Measurements from ENCODE around the gene CAMKV. TPM values are rescaled to one million over a fixed set of nuclear protein-coding genes. Genes with fewer than 3 reads are reported as not detected.
"Not testable (repeated sequence)": the region's sequence is repeated elsewhere in the genome, so short reads cannot be mapped to it uniquely, and the experiment has no call there.

The CAMKV gene, protein sequence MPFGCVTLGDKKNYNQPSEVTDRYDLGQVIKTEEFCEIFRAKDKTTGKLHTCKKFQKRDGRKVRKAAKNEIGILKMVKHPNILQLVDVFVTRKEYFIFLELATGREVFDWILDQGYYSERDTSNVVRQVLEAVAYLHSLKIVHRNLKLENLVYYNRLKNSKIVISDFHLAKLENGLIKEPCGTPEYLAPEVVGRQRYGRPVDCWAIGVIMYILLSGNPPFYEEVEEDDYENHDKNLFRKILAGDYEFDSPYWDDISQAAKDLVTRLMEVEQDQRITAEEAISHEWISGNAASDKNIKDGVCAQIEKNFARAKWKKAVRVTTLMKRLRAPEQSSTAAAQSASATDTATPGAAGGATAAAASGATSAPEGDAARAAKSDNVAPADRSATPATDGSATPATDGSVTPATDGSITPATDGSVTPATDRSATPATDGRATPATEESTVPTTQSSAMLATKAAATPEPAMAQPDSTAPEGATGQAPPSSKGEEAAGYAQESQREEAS
- total RNA-seq (not detected), polyA plus RNA-seq (not detected), total RNA-seq (not detected)

DNA sequence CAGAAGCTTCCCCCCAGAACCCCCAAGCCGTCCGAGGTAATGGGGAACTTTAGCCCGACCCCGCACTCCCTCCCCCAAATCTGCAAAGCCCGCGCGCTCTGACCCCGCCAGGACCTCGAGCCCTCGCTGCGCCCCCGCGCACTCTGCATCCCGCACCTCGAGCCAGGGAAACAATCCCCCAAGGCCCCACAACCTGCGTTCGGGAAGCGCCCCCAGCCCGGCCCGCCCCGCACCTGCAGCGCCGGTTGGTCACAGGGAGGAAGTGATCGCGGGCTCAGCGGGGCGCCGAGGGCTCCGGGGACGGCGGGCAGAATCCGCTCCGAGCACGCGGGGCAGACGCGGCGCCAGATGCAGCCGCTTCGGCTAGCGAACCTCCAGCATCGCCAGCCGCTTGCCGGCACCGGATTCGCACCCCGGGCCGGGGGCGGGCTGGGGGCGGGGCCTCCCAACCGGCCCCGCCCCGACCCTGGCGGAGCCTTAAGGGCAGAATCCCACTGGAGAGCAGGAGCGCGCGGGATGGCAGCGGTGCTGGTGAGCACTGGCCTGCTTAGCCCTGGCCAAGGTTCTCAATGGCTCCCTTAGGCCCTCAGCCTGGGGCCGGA is at the start of gene CAMKV:
TSS of gene CAMKV (minus strand) at position 382 of the 602 bp plus-strand sequence. CDS start 7,518 bp downstream, outside the sequence.
- Histone ChIP-seq H3K27ac (ENCODE audit: low read depth, low read length) (no peak within 1 kb of the TSS), H3K27me3 (ENCODE audit: control insufficient read depth in 2 of 2, insufficient read depth in 2 of 2, low read length in 2 of 2) (peaks cover 10 to 16% of the 10 kb centered on the region in 2 donors), H3K4me1 (ENCODE audit: control insufficient read depth in 2 of 2, insufficient read depth in 2 of 2, low read length in 2 of 2) (no peaks in the 10 kb centered on the region), H3K9me3 (ENCODE audit: control insufficient read depth in 2 of 3, low read length in 3 of 3) (no peaks in the 10 kb centered on the region), H3K4me3 (ENCODE audit: low read length) (no peak within 1 kb of the TSS), H3K36me3 (ENCODE audit: control insufficient read depth in 2 of 3, insufficient read depth in 3 of 3, low read length in 3 of 3) (no peaks in the 10 kb centered on the region)
- H3K4me3 Mint-ChIP-seq: peak within 1 kb of the TSS in 9 of 10 donors; percentile 18 to 65 (median 55)
- H3K4me1 Mint-ChIP-seq: peaks cover 0 to 7% (median 0%) of the 10 kb centered on the region in 7 donors
- H3K27ac Mint-ChIP-seq: no peak within 1 kb of the TSS
- peak in 7 of 9 donors; percentile 15 to 45 (median 21) for DNase-seq
- ChIA-PET POLR2A (interaction anchor here (0.7 to 0.8 kb wide), 2 partner anchors 12 to 766 kb away, joined by 3 read pairs; no protein-coding TSS in a partner anchor), CTCF (interaction anchor here (0.9 kb wide), 1 partner anchor 126 kb away, joined by 4 read pairs; no protein-coding TSS in a partner anchor)
- no peaks in the 10 kb centered on the region for H3K36me3 Mint-ChIP-seq
- ATAC-seq: peak; percentile 63
- no peaks in the 10 kb centered on the region for H3K9me3 Mint-ChIP-seq
- intact Hi-C loops (cut with micrococcal nuclease): no loop called here
- peaks cover 22 to 58% (median 38%) of the 10 kb centered on the region in 5 donors for H3K27me3 Mint-ChIP-seq

DNA sequence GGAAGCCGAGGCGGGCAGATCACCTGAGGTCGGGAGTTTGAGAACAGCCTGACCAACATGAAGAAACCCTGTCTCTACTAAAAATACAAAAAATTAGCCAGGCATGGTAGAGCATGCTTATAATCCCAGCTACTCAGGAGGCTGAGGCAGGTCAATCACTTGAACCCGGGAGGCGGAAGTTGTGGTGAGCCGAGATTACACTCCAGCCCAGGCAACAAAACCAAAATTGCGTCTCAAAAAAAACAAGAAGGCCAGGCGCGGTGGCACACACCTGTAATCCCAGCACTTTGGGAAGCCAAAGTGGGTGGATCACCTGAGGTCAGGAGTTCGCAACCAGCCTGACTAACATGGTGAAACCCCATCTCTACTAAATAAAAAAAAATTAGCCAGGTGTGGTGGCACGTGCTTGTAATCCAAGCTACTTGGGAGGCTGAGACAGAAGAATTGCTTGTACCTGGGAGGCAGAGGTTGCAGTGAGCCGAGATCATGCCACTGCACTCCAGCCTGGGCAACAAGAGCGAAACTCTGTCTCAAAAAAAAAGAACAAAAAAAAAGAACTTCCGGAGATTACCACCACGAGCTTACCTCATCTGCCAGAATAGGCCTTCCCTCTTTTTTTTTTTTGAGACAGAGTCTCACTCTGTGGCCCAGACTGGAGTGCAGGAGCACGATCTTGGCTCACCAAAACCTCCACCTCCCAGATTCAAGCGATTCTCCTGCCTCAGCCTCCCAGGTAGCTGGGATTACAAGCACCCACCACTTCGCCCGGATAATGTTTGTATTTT is 48.3 kb upstream of the CAMKV start:
- H3K4me3 ChIP-seq (ENCODE audit: low read length); H3K9me3 ChIP-seq (ENCODE audit: control insufficient read depth in 2 of 3, low read length in 3 of 3); H3K9me3 Mint-ChIP-seq; H3K27ac ChIP-seq (ENCODE audit: low read depth, low read length); DNase-seq; intact Hi-C loops (cut with micrococcal nuclease); H3K36me3 ChIP-seq (ENCODE audit: control insufficient read depth in 2 of 3, insufficient read depth in 3 of 3, low read length in 3 of 3); H3K27me3 ChIP-seq (ENCODE audit: control insufficient read depth in 2 of 2, insufficient read depth in 2 of 2, low read length in 2 of 2); H3K27me3 Mint-ChIP-seq; H3K4me1 ChIP-seq (ENCODE audit: control insufficient read depth in 2 of 2, insufficient read depth in 2 of 2, low read length in 2 of 2); POLR2A ChIA-PET; H3K4me3 Mint-ChIP-seq: not testable (repeated sequence)
- Mint-ChIP-seq H3K27ac (peak overlapping the region in 2 of 9 donors; percentile 8 to 53), H3K4me1 (peaks cover 0 to 10% (median 6%) of the 10 kb centered on the region in 7 donors), H3K36me3 (peaks cover 0 to 12% (median 2%) of the 10 kb centered on the region in 5 donors)
- peak; percentile 52 for ATAC-seq
- CTCF ChIA-PET: interaction anchor here (0.6 kb wide), 1 partner anchor 9 kb away, joined by 3 read pairs; no protein-coding TSS in a partner anchor

DNA sequence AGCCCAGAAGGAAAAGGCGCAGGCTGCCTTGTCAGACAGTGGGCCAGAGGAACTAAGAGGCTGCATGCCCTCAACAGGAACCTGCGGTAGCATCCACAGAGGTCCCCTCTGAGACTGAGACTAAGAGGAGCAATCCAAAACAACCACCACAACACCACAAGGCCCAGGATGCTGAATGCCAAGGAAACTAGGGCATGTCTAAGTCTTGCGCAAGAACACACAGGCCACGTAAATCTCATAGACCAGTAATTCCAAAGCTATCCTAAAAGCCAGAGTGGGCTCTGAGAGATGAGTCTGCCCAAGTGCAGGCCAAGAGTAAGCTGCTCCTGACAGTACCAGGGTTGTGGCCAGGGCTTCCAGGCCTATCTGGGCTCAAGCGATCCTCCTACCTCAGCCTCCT is 47.0 kb upstream of the CAMKV start:
- H3K36me3 Mint-ChIP-seq: peaks cover 0 to 24% (median 9%) of the 10 kb centered on the region in 5 donors
- POLR2A ChIA-PET: no interaction called here
- ATAC-seq (no peak), DNase-seq (no peak)
- Histone ChIP-seq H3K27me3 (ENCODE audit: control insufficient read depth in 2 of 2, insufficient read depth in 2 of 2, low read length in 2 of 2) (no peaks in the 10 kb centered on the region), H3K4me1 (ENCODE audit: control insufficient read depth in 2 of 2, insufficient read depth in 2 of 2, low read length in 2 of 2) (no peaks in the 10 kb centered on the region), H3K36me3 (ENCODE audit: control insufficient read depth in 2 of 3, insufficient read depth in 3 of 3, low read length in 3 of 3) (peaks cover 0 to 21% (median 0%) of the 10 kb centered on the region in 3 experiments), H3K9me3 (ENCODE audit: control insufficient read depth in 2 of 3, low read length in 3 of 3) (no peaks in the 10 kb centered on the region), H3K27ac (ENCODE audit: low read depth, low read length) (no peak overlapping the region), H3K4me3 (ENCODE audit: low read length) (no peak overlapping the region)
- H3K27me3 Mint-ChIP-seq: no peaks in the 10 kb centered on the region
- peak overlapping the region in 1 of 9 donors; percentile 75 for H3K27ac Mint-ChIP-seq
- H3K4me1 Mint-ChIP-seq: peaks cover 0 to 10% (median 7%) of the 10 kb centered on the region in 7 donors
- H3K4me3 Mint-ChIP-seq: no peak overlapping the region
- intact Hi-C loops (cut with micrococcal nuclease): no loop called here
- H3K9me3 Mint-ChIP-seq: no peaks in the 10 kb centered on the region
- CTCF ChIA-PET: no interaction called here

DNA sequence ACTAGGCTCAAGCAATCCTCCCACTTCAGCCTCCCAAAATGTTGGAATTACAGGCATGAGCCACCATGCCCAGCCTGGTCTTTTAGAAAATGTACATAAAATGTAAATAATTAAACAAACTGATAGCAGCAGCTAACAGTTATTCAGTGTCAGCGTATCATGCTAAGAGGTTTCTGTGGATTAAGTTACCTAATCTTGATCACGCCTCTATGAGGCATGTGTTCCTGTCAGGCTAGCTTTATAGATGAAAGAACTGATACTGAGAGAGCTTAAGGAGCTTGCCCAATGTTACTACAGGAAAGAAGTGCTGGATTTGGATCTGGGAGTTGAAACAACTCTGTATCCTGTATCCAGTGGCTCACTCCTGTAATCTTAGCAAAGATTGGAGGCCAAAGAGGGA is 45.2 kb upstream of the CAMKV start:
- H3K36me3 Mint-ChIP-seq: peaks cover 2 to 32% (median 14%) of the 10 kb centered on the region in 5 donors
- POLR2A ChIA-PET: no interaction called here
- CTCF ChIA-PET: interaction anchor here (0.7 kb wide), 1 partner anchor 166 kb away, joined by 3 read pairs; no protein-coding TSS in a partner anchor
- Histone ChIP-seq H3K36me3 (ENCODE audit: control insufficient read depth in 2 of 3, insufficient read depth in 3 of 3, low read length in 3 of 3) (peaks cover 0 to 38% (median 0%) of the 10 kb centered on the region in 3 experiments), H3K9me3 (ENCODE audit: control insufficient read depth in 2 of 3, low read length in 3 of 3) (no peaks in the 10 kb centered on the region), H3K4me1 (ENCODE audit: control insufficient read depth in 2 of 2, insufficient read depth in 2 of 2, low read length in 2 of 2) (no peaks in the 10 kb centered on the region), H3K27me3 (ENCODE audit: control insufficient read depth in 2 of 2, insufficient read depth in 2 of 2, low read length in 2 of 2) (no peaks in the 10 kb centered on the region), H3K27ac (ENCODE audit: low read depth, low read length) (no peak overlapping the region), H3K4me3 (ENCODE audit: low read length) (no peak overlapping the region)
- H3K27me3 Mint-ChIP-seq: no peaks in the 10 kb centered on the region
- no peaks in the 10 kb centered on the region for H3K9me3 Mint-ChIP-seq
- peaks cover 0 to 10% (median 4%) of the 10 kb centered on the region in 7 donors for H3K4me1 Mint-ChIP-seq
- intact Hi-C loops (cut with micrococcal nuclease): no loop called here
- no peak overlapping the region for H3K4me3 Mint-ChIP-seq
- DNase-seq (no peak), ATAC-seq (no peak)
- H3K27ac Mint-ChIP-seq: no peak overlapping the region

DNA sequence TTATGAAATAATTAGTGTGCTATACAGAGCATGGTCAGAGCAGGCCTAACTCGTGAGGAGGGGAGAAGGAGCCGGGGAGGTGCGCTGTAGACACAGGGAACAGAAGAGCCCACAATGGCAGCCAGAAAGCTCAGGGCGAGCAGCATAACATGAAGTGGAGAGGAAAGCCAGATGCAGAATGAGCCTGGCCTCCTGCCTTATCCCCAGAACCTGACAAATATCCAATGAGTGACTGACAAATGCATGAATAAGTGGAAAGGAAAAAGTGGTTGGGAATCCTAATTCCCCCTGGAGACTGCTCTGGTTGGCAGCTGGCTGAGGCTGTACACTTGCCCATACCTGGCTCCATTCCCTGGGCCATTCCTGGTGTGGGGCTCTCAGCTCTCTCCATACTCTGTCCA is 43.2 kb upstream of the CAMKV start:
- peaks cover 2 to 32% (median 13%) of the 10 kb centered on the region in 5 donors for H3K36me3 Mint-ChIP-seq
- no peak overlapping the region for H3K4me3 Mint-ChIP-seq
- Histone ChIP-seq H3K9me3 (ENCODE audit: control insufficient read depth in 2 of 3, low read length in 3 of 3) (no peaks in the 10 kb centered on the region), H3K36me3 (ENCODE audit: control insufficient read depth in 2 of 3, insufficient read depth in 3 of 3, low read length in 3 of 3) (peaks cover 0 to 59% (median 0%) of the 10 kb centered on the region in 3 experiments), H3K4me1 (ENCODE audit: control insufficient read depth in 2 of 2, insufficient read depth in 2 of 2, low read length in 2 of 2) (no peaks in the 10 kb centered on the region), H3K27me3 (ENCODE audit: control insufficient read depth in 2 of 2, insufficient read depth in 2 of 2, low read length in 2 of 2) (no peaks in the 10 kb centered on the region), H3K4me3 (ENCODE audit: low read length) (no peak overlapping the region), H3K27ac (ENCODE audit: low read depth, low read length) (no peak overlapping the region)
- no peaks in the 10 kb centered on the region for H3K27me3 Mint-ChIP-seq
- intact Hi-C loops (cut with micrococcal nuclease): no loop called here
- no peaks in the 10 kb centered on the region for H3K9me3 Mint-ChIP-seq
- ChIA-PET CTCF (no interaction called here), POLR2A (interaction anchor here (0.6 kb wide), 1 partner anchor 199 kb away, joined by 3 read pairs; no protein-coding TSS in a partner anchor)
- DNase-seq: no peak
- ATAC-seq: no peak
- H3K27ac Mint-ChIP-seq: peak overlapping the region in 1 of 9 donors; percentile 32
- peaks cover 0 to 10% (median 3%) of the 10 kb centered on the region in 7 donors for H3K4me1 Mint-ChIP-seq

DNA sequence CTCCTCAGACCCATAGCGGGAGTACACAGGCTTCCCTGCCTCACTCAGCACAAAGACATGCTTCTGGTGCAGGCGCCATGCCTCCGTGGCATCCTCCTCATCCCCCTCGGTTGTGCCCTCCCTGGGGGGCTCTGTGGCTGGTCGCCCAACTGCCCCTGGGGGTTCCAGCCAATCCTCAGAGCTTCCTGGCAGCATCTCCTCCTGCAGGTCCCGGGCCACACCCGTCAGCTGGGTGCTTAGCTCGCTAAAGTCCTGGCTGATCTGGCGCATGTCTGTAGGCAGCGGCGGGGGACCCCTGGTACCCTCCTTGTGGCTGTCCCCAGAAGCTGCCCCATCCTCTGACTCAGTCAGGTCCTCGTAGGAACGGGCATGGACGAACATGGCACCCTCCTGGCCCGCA is 41.9 kb upstream of the CAMKV start:
- H3K27ac ChIP-seq (ENCODE audit: low read depth, low read length): no peak overlapping the region
- POLR2A ChIA-PET: interaction anchor here (0.6 kb wide), 1 partner anchor 9 kb away, joined by 3 read pairs; no protein-coding TSS in a partner anchor
- H3K9me3 ChIP-seq (ENCODE audit: control insufficient read depth in 2 of 3, low read length in 3 of 3): no peaks in the 10 kb centered on the region
- intact Hi-C loops (cut with micrococcal nuclease): no loop called here
- peaks cover 0 to 60% (median 0%) of the 10 kb centered on the region in 3 experiments for H3K36me3 ChIP-seq (ENCODE audit: control insufficient read depth in 2 of 3, insufficient read depth in 3 of 3, low read length in 3 of 3)
- DNase-seq: no peak
- Mint-ChIP-seq H3K9me3 (no peaks in the 10 kb centered on the region), H3K36me3 (peaks cover 2 to 28% (median 13%) of the 10 kb centered on the region in 5 donors), H3K4me1 (peaks cover 5 to 13% (median 8%) of the 10 kb centered on the region in 7 donors), H3K4me3 (no peak overlapping the region), H3K27me3 (no peaks in the 10 kb centered on the region), H3K27ac (no peak overlapping the region)
- ATAC-seq: no peak
- H3K4me3 ChIP-seq (ENCODE audit: low read length): no peak overlapping the region
- H3K27me3 ChIP-seq (ENCODE audit: control insufficient read depth in 2 of 2, insufficient read depth in 2 of 2, low read length in 2 of 2): no peaks in the 10 kb centered on the region
- peaks cover 0 to 2% of the 10 kb centered on the region in 2 donors for H3K4me1 ChIP-seq (ENCODE audit: control insufficient read depth in 2 of 2, insufficient read depth in 2 of 2, low read length in 2 of 2)
- CTCF ChIA-PET: interaction anchor here (0.6 kb wide), 1 partner anchor 26 kb away, joined by 3 read pairs; no protein-coding TSS in a partner anchor
